ENCODE data around the gene NDUFAF5. TPM values are rescaled to one million over a fixed set of nuclear protein-coding genes. Genes with fewer than 3 reads are reported as not detected.
"Not testable (repeated sequence)": the region's sequence is repeated elsewhere in the genome, so short reads cannot be mapped to it uniquely, and the experiment has no call there.

NDUFAF5 gene
- total RNA-seq, 1 experiment from 2014 or later = 22.3 TPM

DNA sequence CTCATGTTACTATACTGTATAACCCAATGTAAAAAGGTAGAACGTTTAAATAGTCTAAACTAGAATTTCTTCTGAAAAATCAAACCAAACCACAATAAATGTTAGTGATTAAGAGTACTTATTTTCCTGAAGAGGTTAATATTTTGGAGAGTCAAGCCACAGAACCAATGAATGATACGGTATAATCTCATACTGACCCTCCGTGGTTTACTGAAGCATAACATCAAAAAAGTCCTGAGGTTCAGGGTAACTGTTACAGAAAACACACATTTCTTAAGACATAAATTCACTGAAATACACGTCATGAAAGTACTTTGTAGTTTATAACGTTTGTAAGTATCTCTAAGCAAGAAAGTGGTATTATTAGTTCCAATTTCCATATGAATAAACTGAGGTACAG is 29.0 kb upstream of the NDUFAF5 start:
- CTCF ChIA-PET = interaction anchor here (0.6 kb wide), 1 partner anchor 28 kb away, joined by 19 read pairs; no protein-coding TSS in a partner anchor
- POLR2A ChIA-PET (ENCODE audit: unreplicated experiment) = no interaction called here

DNA sequence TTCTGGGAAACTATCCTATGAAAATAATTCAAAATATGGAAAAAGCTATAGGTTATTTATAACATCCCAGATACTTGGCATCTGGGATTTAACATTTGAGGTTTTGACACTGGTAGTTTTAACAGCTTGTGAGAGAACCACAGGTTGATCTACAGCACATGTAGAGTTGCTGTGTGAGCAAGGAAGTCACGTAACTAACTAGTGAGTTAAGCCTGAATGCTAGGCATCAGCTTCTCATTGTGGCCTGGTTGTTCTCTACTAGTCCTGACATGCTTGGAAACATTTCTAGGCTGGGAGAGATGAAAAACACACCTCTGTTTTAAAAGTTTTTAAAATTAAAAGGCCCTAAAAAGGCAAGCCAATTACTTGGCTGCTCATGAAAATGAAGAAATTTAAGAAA is 28.3 kb upstream of the NDUFAF5 start:
- peaks cover 19% of the 10 kb centered on the region; the same call in 1 of the 2 replicates for H3K36me3 ChIP-seq (ENCODE audit: low read depth)
- BruUV-seq (replicated peaks) = no TSS peak
- no peaks in the 10 kb centered on the region for H3K79me2 ChIP-seq (ENCODE audit: low read depth)
- TF ChIP-seq EZH2 (IDR thresholded peaks at IDR 0.05; ENCODE audit: low read depth) = no peak
- TF ChIP-seq, protein P1, sequence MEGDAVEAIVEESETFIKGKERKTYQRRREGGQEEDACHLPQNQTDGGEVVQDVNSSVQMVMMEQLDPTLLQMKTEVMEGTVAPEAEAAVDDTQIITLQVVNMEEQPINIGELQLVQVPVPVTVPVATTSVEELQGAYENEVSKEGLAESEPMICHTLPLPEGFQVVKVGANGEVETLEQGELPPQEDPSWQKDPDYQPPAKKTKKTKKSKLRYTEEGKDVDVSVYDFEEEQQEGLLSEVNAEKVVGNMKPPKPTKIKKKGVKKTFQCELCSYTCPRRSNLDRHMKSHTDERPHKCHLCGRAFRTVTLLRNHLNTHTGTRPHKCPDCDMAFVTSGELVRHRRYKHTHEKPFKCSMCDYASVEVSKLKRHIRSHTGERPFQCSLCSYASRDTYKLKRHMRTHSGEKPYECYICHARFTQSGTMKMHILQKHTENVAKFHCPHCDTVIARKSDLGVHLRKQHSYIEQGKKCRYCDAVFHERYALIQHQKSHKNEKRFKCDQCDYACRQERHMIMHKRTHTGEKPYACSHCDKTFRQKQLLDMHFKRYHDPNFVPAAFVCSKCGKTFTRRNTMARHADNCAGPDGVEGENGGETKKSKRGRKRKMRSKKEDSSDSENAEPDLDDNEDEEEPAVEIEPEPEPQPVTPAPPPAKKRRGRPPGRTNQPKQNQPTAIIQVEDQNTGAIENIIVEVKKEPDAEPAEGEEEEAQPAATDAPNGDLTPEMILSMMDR (conservative IDR thresholded peaks at IDR 0.05) = no peak
- no peaks in the 10 kb centered on the region for H3K4me1 ChIP-seq (replicated peaks; ENCODE audit: insufficient read depth)
- H3K27ac ChIP-seq = no peak overlapping the region
- H3K27me3 ChIP-seq (ENCODE audit: insufficient read depth, low read depth) = no peaks in the 10 kb centered on the region
- ChIA-PET CTCF (interaction anchor here (0.6 kb wide), 2 partner anchors 27 to 55 kb away, joined by 3 to 19 read pairs; no protein-coding TSS in a partner anchor), POLR2A (ENCODE audit: unreplicated experiment) (no interaction called here)
- H3F3A ChIP-seq (ENCODE audit: insufficient read depth, low read depth) = no peaks in the 10 kb centered on the region
- intact Hi-C loops (cut with micrococcal nuclease; ENCODE audit: unreplicated experiment) = no loop called here
- H4K20me1 ChIP-seq (ENCODE audit: insufficient read depth) = no peaks in the 10 kb centered on the region; the same call in 1 of the 2 replicates
- H3K9me3 ChIP-seq (ENCODE audit: insufficient read depth, low read depth) = no peaks in the 10 kb centered on the region
- no peak overlapping the region for H3K4me2 ChIP-seq
- no peaks in the 10 kb centered on the region for H3K9me2 ChIP-seq (ENCODE audit: insufficient read depth)
- DNase-seq = no peak
- no peak overlapping the region for H3K4me3 ChIP-seq
- H2AFZ ChIP-seq = no peak overlapping the region

More for the DNA sequence above, 29.0 kb upstream of the NDUFAF5 start:
- Histone ChIP-seq H3K79me2 (ENCODE audit: low read depth) (no peaks in the 10 kb centered on the region), H3K4me3 (no peak overlapping the region), H3K9me2 (ENCODE audit: insufficient read depth) (no peaks in the 10 kb centered on the region), H4K20me1 (ENCODE audit: insufficient read depth) (no peaks in the 10 kb centered on the region; the same call in 1 of the 2 replicates), H3K4me1 (replicated peaks; ENCODE audit: insufficient read depth) (no peaks in the 10 kb centered on the region), H3K4me2 (no peak overlapping the region), H3K9me3 (ENCODE audit: insufficient read depth, low read depth) (no peaks in the 10 kb centered on the region), H3F3A (ENCODE audit: insufficient read depth, low read depth) (no peaks in the 10 kb centered on the region), H3K27ac (no peak overlapping the region), H3K36me3 (ENCODE audit: low read depth) (peaks cover 26% of the 10 kb centered on the region; the same call in 1 of the 2 replicates), H2AFZ (no peak overlapping the region), H3K27me3 (ENCODE audit: insufficient read depth, low read depth) (no peaks in the 10 kb centered on the region)
- no peak for TF ChIP-seq EZH2 (IDR thresholded peaks at IDR 0.05; ENCODE audit: low read depth)
- TF ChIP-seq, protein P1 (conservative IDR thresholded peaks at IDR 0.05) = no peak
- DNase-seq = no peak
- BruUV-seq (replicated peaks) = no TSS peak
- intact Hi-C loops (cut with micrococcal nuclease; ENCODE audit: unreplicated experiment) = no loop called here

DNA sequence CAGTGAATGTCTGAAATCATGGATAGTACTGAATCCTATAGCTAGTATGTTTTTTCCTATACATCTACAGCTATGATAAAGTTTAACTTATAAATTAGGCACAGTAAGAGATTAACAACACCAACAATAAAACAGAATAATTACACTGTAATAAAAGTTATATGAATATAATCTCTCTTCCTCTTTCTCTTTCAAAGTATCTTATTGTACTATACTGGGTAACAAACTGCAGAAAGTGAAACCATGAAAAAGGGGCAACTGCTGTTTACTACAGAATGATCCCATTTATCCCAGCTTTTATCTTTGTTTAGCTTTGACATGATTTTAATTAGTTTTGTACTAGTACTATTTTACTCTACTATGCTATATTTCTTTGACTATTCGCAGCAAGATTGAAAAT is 25.9 kb upstream of the NDUFAF5 start:
- Histone ChIP-seq H2AFZ (no peak overlapping the region), H3K9me2 (ENCODE audit: insufficient read depth) (no peaks in the 10 kb centered on the region), H3K36me3 (ENCODE audit: low read depth) (peaks cover 19% of the 10 kb centered on the region; the same call in 1 of the 2 replicates), H3K4me2 (no peak overlapping the region), H3K4me3 (no peak overlapping the region), H3K9me3 (ENCODE audit: insufficient read depth, low read depth) (no peaks in the 10 kb centered on the region), H3K4me1 (replicated peaks; ENCODE audit: insufficient read depth) (no peaks in the 10 kb centered on the region), H3F3A (ENCODE audit: insufficient read depth, low read depth) (no peaks in the 10 kb centered on the region), H3K27ac (no peak overlapping the region), H3K27me3 (ENCODE audit: insufficient read depth, low read depth) (no peaks in the 10 kb centered on the region), H3K79me2 (ENCODE audit: low read depth) (no peaks in the 10 kb centered on the region), H4K20me1 (ENCODE audit: insufficient read depth) (no peaks in the 10 kb centered on the region; the same call in 1 of the 2 replicates)
- POLR2A ChIA-PET (ENCODE audit: unreplicated experiment) = no interaction called here
- TF ChIP-seq EZH2 (IDR thresholded peaks at IDR 0.05; ENCODE audit: low read depth) = no peak
- TF ChIP-seq, protein P1 (conservative IDR thresholded peaks at IDR 0.05) = no peak
- intact Hi-C loops (cut with micrococcal nuclease; ENCODE audit: unreplicated experiment) = no loop called here
- CTCF ChIA-PET = no interaction called here
- BruUV-seq (replicated peaks) = no TSS peak
- no peak for DNase-seq

DNA sequence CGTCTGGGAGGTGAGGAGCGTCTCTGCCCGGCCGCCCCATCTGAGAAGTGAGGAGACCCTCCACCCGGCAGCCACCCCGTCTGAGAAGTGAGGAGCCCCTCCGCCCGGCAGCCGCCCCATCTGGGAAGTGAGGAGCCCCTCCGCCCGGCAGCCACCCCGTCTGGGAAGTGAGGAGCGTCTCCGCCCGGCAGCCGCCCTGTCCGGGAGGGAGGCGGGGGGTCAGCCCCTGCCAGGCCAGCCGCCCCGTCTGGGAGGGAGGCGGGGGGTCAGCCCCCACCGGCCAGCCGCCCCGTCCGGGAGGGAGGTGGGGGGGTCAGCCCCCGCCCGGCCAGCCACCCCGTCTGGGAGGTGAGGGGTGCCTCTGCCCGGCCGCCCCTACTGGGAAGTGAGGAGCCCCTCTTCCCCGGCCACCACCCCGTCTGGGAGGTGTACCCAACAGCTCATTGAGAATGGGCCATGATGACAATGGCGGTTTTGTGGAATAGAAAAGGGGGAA is 24.3 kb upstream of the NDUFAF5 start:
- CTCF ChIA-PET; DNase-seq; H3K9me3 ChIP-seq (ENCODE audit: insufficient read depth, low read depth); H3K9me2 ChIP-seq (ENCODE audit: insufficient read depth); H3K4me2 ChIP-seq; H3F3A ChIP-seq (ENCODE audit: insufficient read depth, low read depth); intact Hi-C loops (cut with micrococcal nuclease; ENCODE audit: unreplicated experiment); H3K4me1 ChIP-seq (replicated peaks; ENCODE audit: insufficient read depth); H4K20me1 ChIP-seq (ENCODE audit: insufficient read depth); H2AFZ ChIP-seq; H3K27ac ChIP-seq; BruUV-seq (replicated peaks); H3K4me3 ChIP-seq; POLR2A ChIA-PET (ENCODE audit: unreplicated experiment); H3K79me2 ChIP-seq (ENCODE audit: low read depth); H3K27me3 ChIP-seq (ENCODE audit: insufficient read depth, low read depth): not testable (repeated sequence)
- H3K36me3 ChIP-seq (ENCODE audit: low read depth) = peaks cover 19% of the 10 kb centered on the region; the same call in 1 of the 2 replicates

All from PC-9 (cell line).